GM23338 (cell line): Measurements from ENCODE around the gene NPAS2. TPM values are rescaled to one million over a fixed set of nuclear protein-coding genes. Genes with fewer than 3 reads are reported as not detected.

Experiments used
- ATAC-seq: fragments of 200-7000 bp; cut with Tn5 transposase; 3 replicates; pipeline ENCODE4 v1.9.1; 2020
- DNase-seq: peaks from one replicate; pipeline ENCODE4 v3.0.0-alpha.2; 2015; ENCODE audit warnings: low spot score
- H2AFZ ChIP-seq: fragments of 200-600 bp; sonication (generic); 2 replicates; pipeline ENCODE4 v1.8.0; 2016; ENCODE audit warnings: antibody characterized with exemption, mild to moderate bottlenecking, moderate library complexity
- H3F3A ChIP-seq: fragments of 200-600 bp; sonication (generic); replicated peaks from 2 replicates; pipeline ENCODE4 v1.8.0; 2017; ENCODE audit warnings: antibody characterized with exemption, mixed run types, low read depth
- H3K27ac ChIP-seq: fragments of 200-600 bp; sonication (generic); 2 replicates; pipeline ENCODE4 v1.6.1; 2016; ENCODE audit warnings: low read depth
- H3K27me3 ChIP-seq: fragments of 200-600 bp; sonication (generic); 2 replicates; pipeline ENCODE4 v1.8.0; 2016; ENCODE audit warnings: mild to moderate bottlenecking, mixed run types, moderate library complexity; ENCODE audit not compliant: insufficient read depth
- H3K36me3 ChIP-seq: fragments of 200-600 bp; sonication (generic); 2 replicates; pipeline ENCODE4 v1.8.0; 2016; ENCODE audit warnings: mild to moderate bottlenecking; ENCODE audit not compliant: insufficient read depth
- H3K4me1 ChIP-seq: fragments of 200-600 bp; sonication (generic); 2 replicates; pipeline ENCODE4 v1.8.0; 2016; ENCODE audit warnings: mild to moderate bottlenecking, moderate library complexity; ENCODE audit not compliant: insufficient read depth
- H3K4me2 ChIP-seq: fragments of 200-600 bp; sonication (generic); 2 replicates; pipeline ENCODE4 v1.7.1; 2017; ENCODE audit warnings: mixed run types
- H3K4me3 ChIP-seq: fragments of 200-600 bp; sonication (generic); 2 replicates; pipeline ENCODE4 v1.6.1; 2016; ENCODE audit warnings: mixed run types
- H3K79me2 ChIP-seq: fragments of 200-600 bp; sonication (generic); replicated peaks from 2 replicates; pipeline ENCODE4 v1.8.0; 2017; ENCODE audit warnings: mild to moderate bottlenecking; ENCODE audit not compliant: insufficient read depth
- H3K9me2 ChIP-seq: fragments of 200-600 bp; sonication (generic); 2 replicates; pipeline ENCODE4 v1.8.0; 2017; ENCODE audit not compliant: insufficient read depth
- H4K20me1 ChIP-seq: fragments of 200-600 bp; sonication (generic); replicated peaks from 2 replicates; pipeline ENCODE4 v1.8.0; 2017; ENCODE audit warnings: mild to moderate bottlenecking; ENCODE audit not compliant: insufficient read depth
- H3K27ac Mint-ChIP-seq: 2 replicates; pipeline ENCODE4 v1.8.0; 2020; ENCODE audit warnings: inconsistent platforms, mild to moderate bottlenecking, moderate library complexity, mixed read lengths
- H3K27me3 Mint-ChIP-seq: 3 replicates; pipeline ENCODE4 v1.8.0; 2022; ENCODE audit warnings: low read depth, mild to moderate bottlenecking, moderate library complexity, mixed read lengths, inconsistent platforms; ENCODE audit not compliant: insufficient read depth, poor library complexity
- H3K36me3 Mint-ChIP-seq: 3 replicates; pipeline ENCODE4 v1.8.0; 2021; ENCODE audit warnings: low read depth, mild to moderate bottlenecking, inconsistent platforms, moderate library complexity, mixed read lengths
- H3K4me1 Mint-ChIP-seq: 3 replicates; pipeline ENCODE4 v1.8.0; 2020; ENCODE audit warnings: mild to moderate bottlenecking, inconsistent platforms, mixed read lengths
- H3K4me3 Mint-ChIP-seq: 3 replicates; pipeline ENCODE4 v1.8.0; 2021; ENCODE audit warnings: moderate library complexity, mild to moderate bottlenecking, inconsistent platforms, mixed read lengths
- H3K9me3 Mint-ChIP-seq: 3 replicates; pipeline ENCODE4 v1.8.0; 2020; ENCODE audit warnings: moderate library complexity, mild to moderate bottlenecking, inconsistent platforms, mixed read lengths
- CREB1 ChIP-seq: fragments of 250-450 bp; sonication (Bioruptor Pico); IDR thresholded peaks from 2 replicates; pipeline ENCODE4 v1.5.0; 2020; ENCODE audit warnings: low read depth, mild to moderate bottlenecking, moderate library complexity
- EZH2phosphoT487 ChIP-seq: fragments of 200-600 bp; sonication (generic); IDR thresholded peaks from one replicate; pipeline ENCODE4 v1.8.1; 2018; ENCODE audit warnings: antibody characterized with exemption; ENCODE audit not compliant: unreplicated experiment
- JUNB ChIP-seq: IDR thresholded peaks from one replicate; pipeline ENCODE4 v1.6.1; 2016; ENCODE audit warnings: antibody characterized with exemption; ENCODE audit not compliant: unreplicated experiment
- POLR2AphosphoS5 ChIP-seq: IDR thresholded peaks from 2 replicates; pipeline ENCODE4 v1.6.1; 2016; ENCODE audit warnings: antibody characterized with exemption, low read depth
- ZNF462 ChIP-seq: fragments of 250-450 bp; sonication (Bioruptor Pico); IDR thresholded peaks from 2 replicates; pipeline ENCODE4 v1.5.0; 2020; ENCODE audit warnings: mild to moderate bottlenecking, moderate library complexity
- polyA plus RNA-seq: library from polyadenylated mRNA; unstranded; fragments of >200 nt; fragmentation: Nextera tagmentation; extraction: Ambion mirVana; gene quantifications from 2 replicates; pipeline ENCODE4 v1.2.1, GENCODE V29; 2016
- total RNA-seq: library from RNA; depleted of rRNA; stranded (reverse); fragments of >200 nt; shearing (Covaris generic); gene quantifications from 2 replicates; pipeline ENCODE4 v1.2.3, GENCODE V29; 2014
- TF ChIP-seq, protein P1 (sequence below): IDR thresholded peaks from one replicate; pipeline ENCODE4 v1.6.1; 2018; ENCODE audit warnings: antibody characterized with exemption; ENCODE audit not compliant: unreplicated experiment

Gene NPAS2
- total and polyA plus RNA-seq, 2 experiments from 2014 or later = 0.56 to 1.1 TPM

GRCh38 chr2:100964681-100965169 is 144.8 kb downstream of the NPAS2 start:
- Histone ChIP-seq H3K4me3 (no peak overlapping the region), H3K9me2 (peaks cover 8% of the 10 kb centered on the region; the same call in 1 of the 2 replicates), H3K79me2 (no peaks in the 10 kb centered on the region), H3K36me3 (no peaks in the 10 kb centered on the region), H3K27me3 (no peaks in the 10 kb centered on the region), H3K4me1 (no peaks in the 10 kb centered on the region), H3K4me2 (no peak overlapping the region), H3K27ac (no peak overlapping the region), H2AFZ (no peak overlapping the region), H4K20me1 (no peaks in the 10 kb centered on the region), H3F3A (no peaks in the 10 kb centered on the region)
- H3K4me1 Mint-ChIP-seq = peaks cover 9% of the 10 kb centered on the region
- H3K27ac Mint-ChIP-seq = no peak overlapping the region
- no peak for DNase-seq
- H3K4me3 Mint-ChIP-seq = no peak overlapping the region
- no peak for ATAC-seq
- TF ChIP-seq JUNB = no peak
- TF ChIP-seq, protein P1, sequence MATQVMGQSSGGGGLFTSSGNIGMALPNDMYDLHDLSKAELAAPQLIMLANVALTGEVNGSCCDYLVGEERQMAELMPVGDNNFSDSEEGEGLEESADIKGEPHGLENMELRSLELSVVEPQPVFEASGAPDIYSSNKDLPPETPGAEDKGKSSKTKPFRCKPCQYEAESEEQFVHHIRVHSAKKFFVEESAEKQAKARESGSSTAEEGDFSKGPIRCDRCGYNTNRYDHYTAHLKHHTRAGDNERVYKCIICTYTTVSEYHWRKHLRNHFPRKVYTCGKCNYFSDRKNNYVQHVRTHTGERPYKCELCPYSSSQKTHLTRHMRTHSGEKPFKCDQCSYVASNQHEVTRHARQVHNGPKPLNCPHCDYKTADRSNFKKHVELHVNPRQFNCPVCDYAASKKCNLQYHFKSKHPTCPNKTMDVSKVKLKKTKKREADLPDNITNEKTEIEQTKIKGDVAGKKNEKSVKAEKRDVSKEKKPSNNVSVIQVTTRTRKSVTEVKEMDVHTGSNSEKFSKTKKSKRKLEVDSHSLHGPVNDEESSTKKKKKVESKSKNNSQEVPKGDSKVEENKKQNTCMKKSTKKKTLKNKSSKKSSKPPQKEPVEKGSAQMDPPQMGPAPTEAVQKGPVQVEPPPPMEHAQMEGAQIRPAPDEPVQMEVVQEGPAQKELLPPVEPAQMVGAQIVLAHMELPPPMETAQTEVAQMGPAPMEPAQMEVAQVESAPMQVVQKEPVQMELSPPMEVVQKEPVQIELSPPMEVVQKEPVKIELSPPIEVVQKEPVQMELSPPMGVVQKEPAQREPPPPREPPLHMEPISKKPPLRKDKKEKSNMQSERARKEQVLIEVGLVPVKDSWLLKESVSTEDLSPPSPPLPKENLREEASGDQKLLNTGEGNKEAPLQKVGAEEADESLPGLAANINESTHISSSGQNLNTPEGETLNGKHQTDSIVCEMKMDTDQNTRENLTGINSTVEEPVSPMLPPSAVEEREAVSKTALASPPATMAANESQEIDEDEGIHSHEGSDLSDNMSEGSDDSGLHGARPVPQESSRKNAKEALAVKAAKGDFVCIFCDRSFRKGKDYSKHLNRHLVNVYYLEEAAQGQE = no peak
- no peak for TF ChIP-seq POLR2AphosphoS5
- no peak for TF ChIP-seq CREB1 (CRISPR knock-in tag)
- no peak for TF ChIP-seq EZH2phosphoT487
- no peak for TF ChIP-seq ZNF462 (CRISPR knock-in tag)
- no peaks in the 10 kb centered on the region for H3K9me3 Mint-ChIP-seq
- peaks cover 3% of the 10 kb centered on the region for H3K27me3 Mint-ChIP-seq
- H3K36me3 Mint-ChIP-seq = no peaks in the 10 kb centered on the region
